Measurements from ENCODE around the gene CAPNS1. TPM values are rescaled to one million over a fixed set of nuclear protein-coding genes. Genes with fewer than 3 reads are reported as not detected.

The CAPNS1 gene
- total RNA-seq, 2 experiments from 2014 or later: 411 to 479 TPM

DNA sequence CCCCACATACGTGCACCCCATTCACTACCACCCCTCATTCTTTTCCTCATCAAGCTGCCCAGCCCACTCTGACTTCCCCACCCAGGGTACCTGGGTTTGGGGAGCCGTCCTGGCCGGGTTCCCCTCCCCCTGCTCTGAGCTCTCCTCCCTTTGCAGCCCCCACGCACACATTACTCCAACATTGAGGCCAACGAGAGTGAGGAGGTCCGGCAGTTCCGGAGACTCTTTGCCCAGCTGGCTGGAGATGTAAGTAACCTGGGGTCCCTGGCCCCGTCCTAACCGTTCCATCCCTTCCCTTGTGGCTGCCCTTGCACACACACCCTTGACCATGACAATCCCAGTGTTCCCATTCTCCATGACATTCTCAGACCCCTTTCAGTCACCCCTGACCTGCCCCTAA, 2.6 kb downstream of the CAPNS1 start:
- ATAC-seq (no peak), DNase-seq (no peak)
- H3K36me3 Mint-ChIP-seq: peaks cover 44% of the 10 kb centered on the region
- peaks cover 17% of the 10 kb centered on the region for H3K4me1 Mint-ChIP-seq
- H3K9me3 Mint-ChIP-seq (ENCODE audit: low read depth): no peaks in the 10 kb centered on the region
- no peak overlapping the region for H3K4me3 Mint-ChIP-seq
- H3K27ac Mint-ChIP-seq: no peak overlapping the region
- CTCF ChIA-PET: interaction anchor here (0.6 kb wide), 1 partner anchor 27 kb away, joined by 3 read pairs; no protein-coding TSS in a partner anchor
- no peaks in the 10 kb centered on the region for H3K27me3 Mint-ChIP-seq

DNA sequence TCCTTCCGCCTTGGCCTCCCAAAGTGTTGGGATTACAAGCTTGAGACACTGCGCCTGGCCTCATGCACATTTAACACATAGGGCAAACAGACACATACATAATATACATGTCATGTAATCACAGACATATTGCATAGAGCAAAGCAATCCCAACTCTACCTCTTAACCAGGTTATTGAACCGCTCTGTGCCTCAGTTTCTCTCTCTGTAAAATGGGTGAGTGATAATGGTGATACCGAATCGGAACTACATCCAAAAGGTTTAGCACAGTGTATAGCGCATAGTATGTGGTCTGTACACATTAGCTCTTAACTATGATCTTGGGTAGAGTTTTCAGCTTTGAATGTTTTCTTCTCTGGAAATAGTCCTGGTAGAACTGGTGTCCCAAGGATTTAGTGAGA, 4.8 kb downstream of the CAPNS1 start:
- H3K9me3 Mint-ChIP-seq (ENCODE audit: low read depth): no peaks in the 10 kb centered on the region
- CTCF ChIA-PET: interaction anchor here (1.0 to 1.3 kb wide), 2 partner anchors 18 to 25 kb away, joined by 4 to 6 read pairs; no protein-coding TSS in a partner anchor
- H3K27ac Mint-ChIP-seq: no peak overlapping the region
- H3K4me1 Mint-ChIP-seq: peaks cover 14% of the 10 kb centered on the region
- H3K4me3 Mint-ChIP-seq: no peak overlapping the region
- DNase-seq (no peak), ATAC-seq (no peak)
- H3K27me3 Mint-ChIP-seq: no peaks in the 10 kb centered on the region
- H3K36me3 Mint-ChIP-seq: peaks cover 49% of the 10 kb centered on the region

DNA sequence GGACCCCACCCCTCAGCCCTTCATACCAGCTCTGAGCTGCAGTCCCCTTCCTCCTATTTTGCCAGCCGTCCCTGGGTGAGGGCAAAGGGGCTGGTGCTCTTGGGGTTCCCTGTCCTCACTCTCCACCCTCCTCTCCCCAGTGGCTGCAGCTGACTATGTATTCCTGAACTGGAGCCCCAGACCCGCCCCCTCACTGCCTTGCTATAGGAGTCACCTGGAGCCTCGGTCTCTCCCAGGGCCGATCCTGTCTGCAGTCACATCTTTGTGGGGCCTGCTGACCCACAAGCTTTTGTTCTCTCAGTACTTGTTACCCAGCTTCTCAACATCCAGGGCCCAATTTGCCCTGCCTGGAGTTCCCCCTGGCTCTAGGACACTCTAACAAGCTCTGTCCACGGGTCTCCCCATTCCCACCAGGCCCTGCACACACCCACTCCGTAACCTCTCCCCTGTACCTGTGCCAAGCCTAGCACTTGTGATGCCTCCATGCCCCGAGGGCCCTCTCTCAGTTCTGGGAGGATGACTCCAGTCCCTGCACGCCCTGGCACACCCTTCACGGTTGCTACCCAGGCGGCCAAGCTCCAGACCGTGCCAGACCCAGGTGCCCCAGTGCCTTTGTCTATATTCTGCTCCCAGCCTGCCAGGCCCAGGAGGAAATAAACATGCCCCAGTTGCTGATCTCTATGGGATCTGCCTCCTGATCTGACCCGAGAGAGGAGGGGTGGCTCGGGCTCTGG, 10.0 kb downstream of the CAPNS1 start:
- H3K9me3 Mint-ChIP-seq (ENCODE audit: low read depth): no peaks in the 10 kb centered on the region
- peaks cover 40% of the 10 kb centered on the region for H3K36me3 Mint-ChIP-seq
- no peak overlapping the region for H3K4me3 Mint-ChIP-seq
- H3K27ac Mint-ChIP-seq: no peak overlapping the region
- no peaks in the 10 kb centered on the region for H3K27me3 Mint-ChIP-seq
- ATAC-seq: no peak
- no peaks in the 10 kb centered on the region for H3K4me1 Mint-ChIP-seq
- DNase-seq: no peak
- CTCF ChIA-PET: interaction anchor here (0.6 to 2.2 kb wide), 3 partner anchors 20 to 22 kb away, joined by 3 to 7 read pairs (median 3); no protein-coding TSS in a partner anchor

DNA sequence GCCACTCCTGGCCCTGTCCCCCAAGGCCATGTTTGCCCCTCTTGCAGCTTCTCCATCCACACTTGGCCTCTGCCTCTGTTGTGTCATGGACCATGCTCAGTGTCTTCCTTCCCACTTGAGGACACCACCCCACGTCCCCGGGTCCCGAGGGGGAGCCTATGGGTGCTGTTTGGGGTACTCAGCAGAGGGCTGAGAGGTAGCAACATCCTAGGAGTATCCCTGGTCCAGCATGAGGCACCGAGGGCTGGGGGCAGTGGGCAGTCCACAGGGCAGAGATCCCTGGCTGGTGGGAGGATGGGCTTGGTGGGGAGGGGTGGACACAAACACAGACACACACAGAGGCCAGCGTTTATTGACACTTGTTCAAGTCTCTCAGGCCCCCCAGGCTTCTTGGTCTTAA, 10.7 kb downstream of the CAPNS1 start:
- Mint-ChIP-seq H3K36me3 (peaks cover 34% of the 10 kb centered on the region), H3K4me3 (no peak overlapping the region), H3K9me3 (ENCODE audit: low read depth) (no peaks in the 10 kb centered on the region), H3K27me3 (no peaks in the 10 kb centered on the region), H3K27ac (no peak overlapping the region), H3K4me1 (no peaks in the 10 kb centered on the region)
- DNase-seq: no peak
- CTCF ChIA-PET: interaction anchor here (0.6 to 2.2 kb wide), 2 partner anchors 19 to 23 kb away, joined by 3 to 7 read pairs; no protein-coding TSS in a partner anchor
- ATAC-seq: no peak

DNA sequence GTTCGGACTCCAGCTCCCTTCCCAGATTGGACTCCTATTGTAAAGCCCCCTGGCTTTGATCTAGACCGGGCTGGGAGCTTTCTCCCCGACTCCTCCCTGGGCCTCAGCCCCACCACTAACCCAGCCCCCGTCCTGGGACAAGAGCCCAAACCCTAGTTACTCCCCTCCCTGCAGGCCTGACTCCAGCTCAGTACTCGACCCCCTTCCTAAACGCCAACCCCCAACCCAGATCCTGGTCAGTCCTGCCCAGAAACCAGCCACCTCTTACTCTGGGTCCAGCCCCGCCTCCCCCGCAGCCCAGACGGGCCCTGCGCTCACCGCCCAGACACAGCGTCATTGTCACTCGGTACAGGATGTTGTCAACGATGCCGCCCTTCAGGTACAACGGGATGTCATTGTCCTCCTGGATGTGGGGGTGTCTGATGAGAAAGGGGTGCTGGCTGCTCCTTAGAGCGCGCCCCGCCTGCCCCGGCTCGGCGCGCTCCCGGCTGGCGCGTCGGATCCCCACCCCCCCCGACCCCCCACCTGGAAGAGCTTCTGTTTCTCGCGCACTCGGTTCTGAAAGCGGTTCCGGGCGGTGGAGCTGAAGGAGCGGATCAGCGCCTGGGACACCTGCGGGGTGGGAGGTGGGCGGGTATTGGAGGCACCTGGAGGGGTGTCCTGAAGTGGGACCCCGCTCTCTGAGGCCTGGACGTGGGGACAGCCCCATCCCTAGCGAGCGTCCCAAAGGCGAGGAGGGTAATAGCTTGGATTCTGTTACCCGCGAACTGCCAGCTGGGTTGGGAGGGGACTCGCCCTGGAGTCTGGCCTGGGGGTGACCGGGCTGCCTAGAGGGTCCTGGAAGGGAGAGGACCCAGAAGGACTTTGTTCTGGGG, 11.5 kb downstream of the CAPNS1 start:
- CTCF ChIA-PET: interaction anchor here (2.2 kb wide), 1 partner anchor 24 kb away, joined by 7 read pairs; no protein-coding TSS in a partner anchor
- H3K27ac Mint-ChIP-seq: no peak overlapping the region
- H3K27me3 Mint-ChIP-seq: no peaks in the 10 kb centered on the region
- H3K36me3 Mint-ChIP-seq: peaks cover 26% of the 10 kb centered on the region
- no peak overlapping the region for H3K4me3 Mint-ChIP-seq
- DNase-seq (no peak), ATAC-seq (no peak)
- H3K4me1 Mint-ChIP-seq: no peaks in the 10 kb centered on the region
- no peaks in the 10 kb centered on the region for H3K9me3 Mint-ChIP-seq (ENCODE audit: low read depth)

DNA sequence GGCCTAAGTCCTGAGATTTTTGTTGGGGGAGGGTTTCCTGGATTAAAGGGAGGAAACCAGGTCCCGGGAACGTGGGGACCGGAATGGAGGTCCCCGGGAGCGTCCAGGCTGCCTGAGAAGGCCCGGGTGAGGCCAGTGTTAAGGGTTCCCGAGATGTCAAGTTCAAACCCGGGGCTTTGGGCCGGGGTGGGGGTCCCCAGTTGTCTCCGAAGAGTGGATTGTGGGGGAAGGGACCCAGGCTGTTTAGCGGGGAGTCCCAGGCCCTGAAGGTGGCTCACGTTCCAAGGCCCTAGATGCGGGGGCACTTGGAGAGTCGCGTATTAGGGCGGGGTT, 12.1 kb downstream of the CAPNS1 start:
- no peaks in the 10 kb centered on the region for H3K27me3 Mint-ChIP-seq
- no peak overlapping the region for H3K27ac Mint-ChIP-seq
- ATAC-seq: no peak
- peaks cover 23% of the 10 kb centered on the region for H3K36me3 Mint-ChIP-seq
- no peak overlapping the region for H3K4me3 Mint-ChIP-seq
- no peaks in the 10 kb centered on the region for H3K9me3 Mint-ChIP-seq (ENCODE audit: low read depth)
- no peak for DNase-seq
- H3K4me1 Mint-ChIP-seq: no peaks in the 10 kb centered on the region
- CTCF ChIA-PET: no interaction called here

DNA sequence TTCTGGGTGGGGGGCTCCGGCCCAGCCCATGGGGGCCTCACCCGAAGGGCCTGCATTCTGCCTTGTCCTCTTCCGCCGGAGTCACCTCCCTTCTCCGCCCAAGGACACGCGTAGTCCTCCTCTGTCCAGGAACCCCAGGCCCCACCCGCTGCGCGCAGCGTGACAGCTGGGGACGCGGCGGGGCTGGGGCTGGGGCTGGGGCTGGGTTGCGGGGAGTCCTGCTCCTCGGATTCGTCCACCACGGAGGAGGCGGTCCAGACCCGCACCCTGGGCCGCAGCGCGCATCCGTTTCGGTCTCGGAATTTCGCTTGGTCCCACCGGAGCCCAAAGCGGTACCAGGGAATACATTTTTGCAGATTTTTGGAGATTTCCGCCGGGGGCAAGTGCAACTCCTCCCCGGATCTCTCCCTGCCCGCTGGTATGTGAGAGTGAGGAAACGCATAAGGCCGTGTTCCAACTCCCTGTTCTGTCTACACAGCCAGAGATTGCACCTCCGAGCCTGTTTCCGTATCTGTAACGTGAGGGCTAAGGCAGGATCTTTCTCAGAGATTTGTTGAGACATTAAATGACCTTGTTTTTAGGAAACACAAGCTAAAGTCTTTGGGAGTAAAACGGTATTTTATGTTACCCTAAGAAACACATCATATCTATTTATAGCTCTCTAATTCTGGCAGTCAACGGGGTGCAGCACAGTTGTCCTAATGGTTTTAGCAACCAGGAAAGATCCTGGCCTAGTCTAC, 12.7 kb downstream of the CAPNS1 start, which contains the start of gene COX7A1:
TSS of gene COX7A1 (minus strand) at position 96 of the 740 bp plus-strand sequence. CDS start at position 56, 40 bp downstream.
- Mint-ChIP-seq H3K9me3 (ENCODE audit: low read depth) (no peaks in the 10 kb centered on the region), H3K27ac (no peak within 1 kb of the TSS), H3K4me3 (no peak within 1 kb of the TSS), H3K4me1 (no peaks in the 10 kb centered on the region), H3K27me3 (no peaks in the 10 kb centered on the region), H3K36me3 (peaks cover 20% of the 10 kb centered on the region)
- DNase-seq (no peak), ATAC-seq (no peak)
- CTCF ChIA-PET: interaction anchor here (0.9 kb wide), 1 partner anchor 25 kb away, joined by 4 read pairs; no protein-coding TSS in a partner anchor

DNA sequence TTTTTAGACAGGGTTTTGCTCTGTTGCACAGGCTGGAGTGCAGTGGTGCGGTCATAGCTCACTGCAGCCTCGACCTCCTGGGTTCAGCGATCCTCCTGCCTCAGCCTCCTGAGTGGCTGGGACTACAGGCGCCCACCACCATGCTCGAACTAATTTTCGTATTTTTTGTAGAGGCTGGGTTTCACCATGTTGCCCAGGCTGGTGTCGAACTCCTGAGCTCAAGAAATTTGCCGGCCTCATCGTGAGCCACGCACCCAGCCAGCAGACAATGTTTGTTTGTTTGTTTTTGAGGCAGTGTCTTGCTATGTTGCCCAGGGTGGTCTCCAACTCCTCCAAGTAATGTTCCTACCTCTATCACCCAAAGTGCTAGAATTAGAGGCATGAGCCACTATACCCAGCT, 13.3 kb downstream of the CAPNS1 start:
- H3K9me3 Mint-ChIP-seq (ENCODE audit: low read depth): no peaks in the 10 kb centered on the region
- no peak overlapping the region for H3K27ac Mint-ChIP-seq
- ATAC-seq (no peak), DNase-seq (no peak)
- H3K36me3 Mint-ChIP-seq: peaks cover 17% of the 10 kb centered on the region
- H3K4me1 Mint-ChIP-seq: no peaks in the 10 kb centered on the region
- H3K4me3 Mint-ChIP-seq: no peak overlapping the region
- CTCF ChIA-PET: interaction anchor here (0.9 kb wide), 1 partner anchor 25 kb away, joined by 4 read pairs; no protein-coding TSS in a partner anchor
- no peaks in the 10 kb centered on the region for H3K27me3 Mint-ChIP-seq

DNA sequence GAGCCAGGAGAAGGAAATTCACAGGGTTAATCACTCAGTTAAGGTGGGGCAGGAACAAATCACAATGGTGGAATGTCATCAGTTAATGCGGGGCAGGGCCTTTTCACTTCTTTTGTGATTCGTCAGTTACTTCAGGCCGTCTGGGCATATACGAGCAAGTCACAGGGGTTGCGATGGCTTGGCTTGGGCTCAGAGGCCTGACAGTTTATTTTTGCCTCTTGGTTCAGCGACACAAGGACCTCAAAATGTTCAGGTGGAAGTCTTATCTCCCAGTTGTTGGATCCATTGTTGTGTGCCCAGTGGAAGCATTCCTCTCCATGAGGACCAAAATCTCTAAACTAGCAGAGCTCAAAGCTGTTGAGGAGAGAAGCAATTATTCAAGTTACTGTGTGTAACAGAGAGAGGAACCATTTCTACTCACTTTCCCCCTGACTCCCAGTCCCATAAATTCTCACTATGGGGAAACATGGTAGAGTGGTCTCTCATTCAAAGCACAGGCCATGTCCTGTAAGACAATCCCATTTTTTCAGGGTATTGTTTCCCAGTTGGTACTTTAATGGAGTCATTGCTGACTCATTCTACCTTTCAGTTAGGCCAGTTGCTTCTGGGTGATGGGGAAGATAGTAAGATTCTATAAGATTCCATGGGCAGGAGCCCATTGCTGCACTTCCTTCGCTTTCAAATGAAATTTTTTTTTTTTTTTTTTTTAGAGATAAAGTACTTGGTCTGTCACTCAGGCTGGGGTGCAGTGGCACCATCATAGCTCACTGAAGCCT, 21.1 kb downstream of the CAPNS1 start:
- CTCF ChIA-PET: no interaction called here
- H3K27ac Mint-ChIP-seq: no peak overlapping the region
- H3K4me3 Mint-ChIP-seq: no peak overlapping the region
- ATAC-seq: no peak
- H3K36me3 Mint-ChIP-seq: peaks cover 3% of the 10 kb centered on the region
- H3K27me3 Mint-ChIP-seq: no peaks in the 10 kb centered on the region
- no peaks in the 10 kb centered on the region for H3K4me1 Mint-ChIP-seq
- DNase-seq: no peak
- H3K9me3 Mint-ChIP-seq (ENCODE audit: low read depth): no peaks in the 10 kb centered on the region

- no peak overlapping the region for H3K4me3 Mint-ChIP-seq
- no peaks in the 10 kb centered on the region for H3K27me3 Mint-ChIP-seq
- DNase-seq: no peak
- ATAC-seq: no peak
- no peak overlapping the region for H3K27ac Mint-ChIP-seq
- H3K4me1 Mint-ChIP-seq: no peaks in the 10 kb centered on the region
- H3K36me3 Mint-ChIP-seq: peaks cover 3% of the 10 kb centered on the region
- CTCF ChIA-PET: interaction anchor here (14.0 kb wide), 1 partner anchor 37 kb away, joined by 150 read pairs; no protein-coding TSS in a partner anchor
- H3K9me3 Mint-ChIP-seq (ENCODE audit: low read depth): no peaks in the 10 kb centered on the region
These were observed 23.9 kb downstream of the CAPNS1 start for GRCh38 chr19:36163813-36164212.

DNA sequence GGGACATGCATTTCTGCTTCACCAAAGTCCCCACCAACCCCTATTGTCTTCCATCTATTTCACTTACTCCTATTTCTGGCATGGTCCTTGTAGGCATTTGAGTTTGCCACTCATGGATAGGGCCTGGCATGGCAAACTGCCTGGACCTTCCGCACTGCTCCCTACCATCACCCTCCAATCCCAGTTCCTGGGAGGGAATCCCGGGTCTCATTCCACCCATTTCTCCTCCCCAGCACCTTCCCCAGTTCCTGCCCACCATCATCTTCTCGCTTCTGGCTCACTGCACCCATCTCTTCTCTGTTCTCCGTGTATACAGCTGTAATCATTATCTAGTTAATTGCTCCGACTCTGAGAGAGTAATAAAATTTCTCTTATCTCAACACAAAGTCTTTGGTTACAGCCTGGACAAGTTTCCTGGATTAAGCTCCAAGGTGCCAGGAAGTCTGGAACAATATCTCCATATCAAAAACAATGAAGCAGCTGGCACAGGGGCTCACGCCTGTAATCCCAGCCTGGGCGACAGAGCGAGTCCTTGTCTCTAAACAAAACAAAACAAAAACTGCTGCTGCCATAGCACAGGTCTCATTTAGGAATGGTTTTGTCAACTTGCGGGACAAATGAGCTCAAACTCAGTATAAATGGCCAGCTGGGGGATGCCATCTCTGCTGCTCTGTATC, 29.4 kb downstream of the CAPNS1 start:
- H3K4me3 Mint-ChIP-seq: no peak overlapping the region
- no peak for ATAC-seq
- DNase-seq: no peak
- no peaks in the 10 kb centered on the region for H3K36me3 Mint-ChIP-seq
- CTCF ChIA-PET: interaction anchor here (0.6 to 14.0 kb wide), 12 partner anchors 11 to 109 kb away, joined by 3 to 150 read pairs (median 4); partner anchors contain the start of genes ZNF146 and ZNF565
- no peak overlapping the region for H3K27ac Mint-ChIP-seq
- H3K27me3 Mint-ChIP-seq: peaks cover 3% of the 10 kb centered on the region
- H3K9me3 Mint-ChIP-seq (ENCODE audit: low read depth): no peaks in the 10 kb centered on the region
- peaks cover 5% of the 10 kb centered on the region for H3K4me1 Mint-ChIP-seq

- ATAC-seq: no peak
- CTCF ChIA-PET: interaction anchor here (1.7 to 14.0 kb wide), 2 partner anchors 17 to 46 kb away, joined by 5 to 150 read pairs; no protein-coding TSS in a partner anchor
- Mint-ChIP-seq H3K9me3 (ENCODE audit: low read depth) (no peaks in the 10 kb centered on the region), H3K4me3 (no peak overlapping the region), H3K4me1 (peaks cover 5% of the 10 kb centered on the region), H3K36me3 (no peaks in the 10 kb centered on the region), H3K27me3 (peaks cover 3% of the 10 kb centered on the region), H3K27ac (no peak overlapping the region)
- DNase-seq: no peak
These were observed 33.0 kb downstream of the CAPNS1 start for GRCh38 chr19:36172852-36173251.
